Adrenal gland (tissue), 5 donors: ENCODE data around the gene ATP9A.

Source experiments
- POLR2A ChIP-seq, 2 donors: fragments of 450-650 bp; IDR thresholded peaks; one replicate each; pipeline ENCODE4 v1.6.1; 2017; ENCODE audit warnings: antibody characterized with exemption in 2 of 2, mild to moderate bottlenecking in 2 of 2, moderate library complexity in 1 of 2
- TF ChIP-seq, protein P1 (sequence below), 6 experiments: fragments of 450-650 bp in 4 of 6; fragments of 200-600 bp in 2 of 6; sonication (generic) in 1 of 6; IDR thresholded peaks; 1 replicate in 5 of 6; 2 replicates in 1 of 6; pipeline versions ENCODE4 v1.5.1 to v1.8.0; 2016 to 2021; ENCODE audit warnings: antibody characterized with exemption in 6 of 6, mild to moderate bottlenecking in 2 of 6, moderate library complexity in 1 of 6
- donor health status: DM: no; HTN: no; CAD: no.

- TF ChIP-seq, protein P1, sequence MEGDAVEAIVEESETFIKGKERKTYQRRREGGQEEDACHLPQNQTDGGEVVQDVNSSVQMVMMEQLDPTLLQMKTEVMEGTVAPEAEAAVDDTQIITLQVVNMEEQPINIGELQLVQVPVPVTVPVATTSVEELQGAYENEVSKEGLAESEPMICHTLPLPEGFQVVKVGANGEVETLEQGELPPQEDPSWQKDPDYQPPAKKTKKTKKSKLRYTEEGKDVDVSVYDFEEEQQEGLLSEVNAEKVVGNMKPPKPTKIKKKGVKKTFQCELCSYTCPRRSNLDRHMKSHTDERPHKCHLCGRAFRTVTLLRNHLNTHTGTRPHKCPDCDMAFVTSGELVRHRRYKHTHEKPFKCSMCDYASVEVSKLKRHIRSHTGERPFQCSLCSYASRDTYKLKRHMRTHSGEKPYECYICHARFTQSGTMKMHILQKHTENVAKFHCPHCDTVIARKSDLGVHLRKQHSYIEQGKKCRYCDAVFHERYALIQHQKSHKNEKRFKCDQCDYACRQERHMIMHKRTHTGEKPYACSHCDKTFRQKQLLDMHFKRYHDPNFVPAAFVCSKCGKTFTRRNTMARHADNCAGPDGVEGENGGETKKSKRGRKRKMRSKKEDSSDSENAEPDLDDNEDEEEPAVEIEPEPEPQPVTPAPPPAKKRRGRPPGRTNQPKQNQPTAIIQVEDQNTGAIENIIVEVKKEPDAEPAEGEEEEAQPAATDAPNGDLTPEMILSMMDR (IDR thresholded peaks at IDR 0.05) = no peak
- no peak for TF ChIP-seq POLR2A (IDR thresholded peaks at IDR 0.05)
Observed at GRCh38 chr20:51587145-51587544, 181.0 kb downstream of the ATP9A start.
